K562 (cell line): ENCODE results near the gene RNASE8. TPM values are rescaled to one million over a fixed set of nuclear protein-coding genes. Genes with fewer than 3 reads are reported as not detected.

ENCODE experiments used
- BACH1 ChIP-seq: fragments of 200-800 bp; sonication (Bioruptor generic); IDR thresholded peaks from 2 replicates; pipeline ENCODE4 v1.6.1; 2016; ENCODE audit warnings: missing genetic modification characterization, missing compliant biosample characterization
- CBX5 ChIP-seq: IDR thresholded peaks from 2 replicates; pipeline ENCODE4 v1.6.1; 2014; ENCODE audit warnings: low read depth, borderline replicate concordance
- ETV5 ChIP-seq: sonication (generic); formaldehyde crosslinking; IDR thresholded peaks from 2 replicates; pipeline ENCODE4 v1.4.0; 2020; ENCODE audit warnings: low read depth, mild to moderate bottlenecking, missing genetic modification reagents
- FOSL1 ChIP-seq: fragments of 200-800 bp; sonication (Bioruptor generic); conservative IDR thresholded peaks from 2 replicates; pipeline ENCODE4 v1.6.1; 2016; ENCODE audit warnings: missing genetic modification characterization, missing compliant biosample characterization
- GATAD2A ChIP-seq: fragments of 450-650 bp; IDR thresholded peaks from 2 replicates; pipeline ENCODE4 v1.6.1; 2017
- GTF2A2 ChIP-seq: IDR thresholded peaks from 2 replicates; pipeline ENCODE4 v1.6.1; 2016; ENCODE audit warnings: mild to moderate bottlenecking, missing genetic modification characterization, missing compliant biosample characterization
- ILK ChIP-seq: fragments of 450-650 bp; IDR thresholded peaks from 2 replicates; pipeline ENCODE4 v1.6.1; 2016; ENCODE audit warnings: missing genetic modification characterization, low read depth, mild to moderate bottlenecking, missing compliant biosample characterization, moderate library complexity, borderline replicate concordance
- LEF1 ChIP-seq: fragments of 450-650 bp; IDR thresholded peaks from 2 replicates; pipeline ENCODE4 v1.6.1; 2016; ENCODE audit warnings: mild to moderate bottlenecking
- RFX1 ChIP-seq: fragments of 450-650 bp; IDR thresholded peaks from 2 replicates; pipeline ENCODE4 v1.6.1; 2016; ENCODE audit warnings: mild to moderate bottlenecking, moderate library complexity
- SIN3B ChIP-seq: fragments of 450-650 bp; IDR thresholded peaks from 2 replicates; pipeline ENCODE4 v1.6.1; 2017; ENCODE audit warnings: low read depth, mild to moderate bottlenecking, moderate library complexity
- TCF3 ChIP-seq: sonication (generic); formaldehyde crosslinking; IDR thresholded peaks from 2 replicates; pipeline ENCODE4 v1.4.0; 2020; ENCODE audit warnings: mild to moderate bottlenecking, missing genetic modification reagents
- TRIM24 ChIP-seq, 2 experiments: fragments of 450-650 bp; IDR thresholded peaks; 2 replicates each; pipeline ENCODE4 v1.6.1; 2016
- TRIM28 ChIP-seq: fragments of 450-650 bp; IDR thresholded peaks from 2 replicates; pipeline ENCODE4 v1.6.1; 2017
- ZFP1 ChIP-seq: fragments of 450-650 bp; formaldehyde crosslinking; IDR thresholded peaks from 2 replicates; pipeline ENCODE4 v1.4.0; 2020; ENCODE audit warnings: mild to moderate bottlenecking, mixed read lengths
- ZFP30 ChIP-seq: fragments of 250-450 bp; sonication (Bioruptor Pico); IDR thresholded peaks from 2 replicates; pipeline ENCODE4 v1.8.0; 2022; ENCODE audit warnings: moderate library complexity, mild to moderate bottlenecking, inconsistent platforms, borderline replicate concordance
- ZFX ChIP-seq: sonication (generic); formaldehyde crosslinking; IDR thresholded peaks from 2 replicates; pipeline ENCODE4 v1.8.0; 2022; ENCODE audit warnings: mild to moderate bottlenecking, missing genetic modification reagents, moderate library complexity
- ZNF316 ChIP-seq: fragments of 450-650 bp; IDR thresholded peaks from 2 replicates; pipeline ENCODE4 v1.6.1; 2016
- ZNF76 ChIP-seq: fragments of 250-450 bp; sonication (Bioruptor Pico); IDR thresholded peaks from 2 replicates; pipeline ENCODE4 v1.4.0; 2020; ENCODE audit warnings: mild to moderate bottlenecking, moderate library complexity, borderline replicate concordance
- polyA plus RNA-seq, 8 experiments: library from polyadenylated mRNA; depleted of rRNA in 4 of 8; stranded (reverse) in 5 of 8; unstranded in 3 of 8; fragments of >200 nt; fragmentation: Nextera tagmentation in 2 of 8; fragmentation: Illumina TruSeq in 1 of 8; extraction: Ambion mirVana in 2 of 8; extraction: Trizol in 1 of 8; gene quantifications; 2 replicates each; pipeline versions ENCODE4 v1.2.1 to v1.2.3, GENCODE V29; 2011 to 2014; ENCODE audit warnings: inconsistent platforms in 1 of 8, missing spikeins in 1 of 8
- total RNA-seq, 7 experiments: library from RNA; depleted of rRNA in 6 of 7; stranded (reverse); fragments of >200 nt in 6 of 7; fragmentation: Illumina TruSeq in 2 of 7; extraction: Trizol in 2 of 7; gene quantifications; 2 replicates each; pipeline versions ENCODE4 v1.2.1 to v1.2.3, GENCODE V29; 2011 to 2021; ENCODE audit warnings: low replicate concordance in 1 of 7
- TF ChIP-seq, protein P1 (sequence below): fragments of 250-450 bp; sonication (Bioruptor Pico); IDR thresholded peaks from 2 replicates; pipeline ENCODE4 v1.8.0; 2022; ENCODE audit warnings: inconsistent platforms, mild to moderate bottlenecking, moderate library complexity, borderline replicate concordance
- TF ChIP-seq, protein P2 (sequence below): sonication (generic); formaldehyde crosslinking; IDR thresholded peaks from 2 replicates; pipeline ENCODE4 v1.8.0; 2022; ENCODE audit warnings: missing genetic modification reagents, mild to moderate bottlenecking, borderline replicate concordance
- TF ChIP-seq, protein P3 (sequence below): fragments of 450-650 bp; IDR thresholded peaks from 2 replicates; pipeline ENCODE4 v1.6.1; 2017; ENCODE audit warnings: antibody characterized with exemption
- TF ChIP-seq, protein P4 (sequence below): fragments of 250-450 bp; sonication (Bioruptor Pico); IDR thresholded peaks from 2 replicates; pipeline ENCODE4 v1.4.0; 2020; ENCODE audit warnings: mild to moderate bottlenecking, moderate library complexity, borderline replicate concordance

Gene RNASE8
- total and polyA plus RNA-seq, 9 of the 15 experiments (the other 6 are each of a cell fraction or from before 2014, with no cell fraction given), result not detected

DNA sequence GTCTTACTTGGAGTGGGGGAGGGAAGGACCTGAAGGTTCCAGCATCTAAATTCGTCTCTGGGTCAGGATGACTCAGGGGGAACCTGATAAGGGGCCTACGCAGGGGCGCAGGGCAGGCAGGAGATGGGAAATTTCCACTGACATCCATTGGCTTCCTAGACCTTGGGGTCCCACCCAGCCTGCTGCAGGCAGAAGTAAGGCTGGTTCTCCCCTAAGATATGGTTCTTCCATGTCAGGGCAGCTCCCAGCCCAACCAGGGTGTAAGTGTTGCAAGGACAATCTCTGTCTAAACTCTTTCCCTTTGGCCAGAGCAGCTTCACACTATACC lies 30.7 kb upstream of the RNASE8 start (continued):
- TF ChIP-seq, protein P1, sequence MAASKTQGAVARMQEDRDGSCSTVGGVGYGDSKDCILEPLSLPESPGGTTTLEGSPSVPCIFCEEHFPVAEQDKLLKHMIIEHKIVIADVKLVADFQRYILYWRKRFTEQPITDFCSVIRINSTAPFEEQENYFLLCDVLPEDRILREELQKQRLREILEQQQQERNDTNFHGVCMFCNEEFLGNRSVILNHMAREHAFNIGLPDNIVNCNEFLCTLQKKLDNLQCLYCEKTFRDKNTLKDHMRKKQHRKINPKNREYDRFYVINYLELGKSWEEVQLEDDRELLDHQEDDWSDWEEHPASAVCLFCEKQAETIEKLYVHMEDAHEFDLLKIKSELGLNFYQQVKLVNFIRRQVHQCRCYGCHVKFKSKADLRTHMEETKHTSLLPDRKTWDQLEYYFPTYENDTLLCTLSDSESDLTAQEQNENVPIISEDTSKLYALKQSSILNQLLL (CRISPR knock-in tag), result no peak
- TF ChIP-seq ZFP1 (CRISPR knock-in tag) (no peak), SIN3B (no peak), CBX5 (no peak), TRIM24 (IDR thresholded peaks at IDR 0.05) (no peak), LEF1 (peak; percentile 63; the same call in 1 of the 2 replicates), GATAD2A (no peak), FOSL1 (tag) (peak; percentile 76), TCF3 (CRISPR knock-in tag) (no peak), ZNF316 (peak; percentile 28; the same call in 1 of the 2 replicates), TRIM28 (no peak), GTF2A2 (tag) (no peak), ZNF76 (no peak), ILK (no peak), RFX1 (no peak), BACH1 (tag) (no peak), ZFP30 (CRISPR knock-in tag) (no peak), ZFX (0 out of 2 replicates have a peak, but pooled peaks have one; percentile 5), ETV5 (CRISPR knock-in tag) (no peak)
- TF ChIP-seq, protein P2, sequence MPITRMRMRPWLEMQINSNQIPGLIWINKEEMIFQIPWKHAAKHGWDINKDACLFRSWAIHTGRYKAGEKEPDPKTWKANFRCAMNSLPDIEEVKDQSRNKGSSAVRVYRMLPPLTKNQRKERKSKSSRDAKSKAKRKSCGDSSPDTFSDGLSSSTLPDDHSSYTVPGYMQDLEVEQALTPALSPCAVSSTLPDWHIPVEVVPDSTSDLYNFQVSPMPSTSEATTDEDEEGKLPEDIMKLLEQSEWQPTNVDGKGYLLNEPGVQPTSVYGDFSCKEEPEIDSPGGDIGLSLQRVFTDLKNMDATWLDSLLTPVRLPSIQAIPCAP (CRISPR knock-in tag), result no peak
- TF ChIP-seq, protein P3, sequence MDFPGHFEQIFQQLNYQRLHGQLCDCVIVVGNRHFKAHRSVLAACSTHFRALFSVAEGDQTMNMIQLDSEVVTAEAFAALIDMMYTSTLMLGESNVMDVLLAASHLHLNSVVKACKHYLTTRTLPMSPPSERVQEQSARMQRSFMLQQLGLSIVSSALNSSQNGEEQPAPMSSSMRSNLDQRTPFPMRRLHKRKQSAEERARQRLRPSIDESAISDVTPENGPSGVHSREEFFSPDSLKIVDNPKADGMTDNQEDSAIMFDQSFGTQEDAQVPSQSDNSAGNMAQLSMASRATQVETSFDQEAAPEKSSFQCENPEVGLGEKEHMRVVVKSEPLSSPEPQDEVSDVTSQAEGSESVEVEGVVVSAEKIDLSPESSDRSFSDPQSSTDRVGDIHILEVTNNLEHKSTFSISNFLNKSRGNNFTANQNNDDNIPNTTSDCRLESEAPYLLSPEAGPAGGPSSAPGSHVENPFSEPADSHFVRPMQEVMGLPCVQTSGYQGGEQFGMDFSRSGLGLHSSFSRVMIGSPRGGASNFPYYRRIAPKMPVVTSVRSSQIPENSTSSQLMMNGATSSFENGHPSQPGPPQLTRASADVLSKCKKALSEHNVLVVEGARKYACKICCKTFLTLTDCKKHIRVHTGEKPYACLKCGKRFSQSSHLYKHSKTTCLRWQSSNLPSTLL, result no peak
- TF ChIP-seq, protein P4, sequence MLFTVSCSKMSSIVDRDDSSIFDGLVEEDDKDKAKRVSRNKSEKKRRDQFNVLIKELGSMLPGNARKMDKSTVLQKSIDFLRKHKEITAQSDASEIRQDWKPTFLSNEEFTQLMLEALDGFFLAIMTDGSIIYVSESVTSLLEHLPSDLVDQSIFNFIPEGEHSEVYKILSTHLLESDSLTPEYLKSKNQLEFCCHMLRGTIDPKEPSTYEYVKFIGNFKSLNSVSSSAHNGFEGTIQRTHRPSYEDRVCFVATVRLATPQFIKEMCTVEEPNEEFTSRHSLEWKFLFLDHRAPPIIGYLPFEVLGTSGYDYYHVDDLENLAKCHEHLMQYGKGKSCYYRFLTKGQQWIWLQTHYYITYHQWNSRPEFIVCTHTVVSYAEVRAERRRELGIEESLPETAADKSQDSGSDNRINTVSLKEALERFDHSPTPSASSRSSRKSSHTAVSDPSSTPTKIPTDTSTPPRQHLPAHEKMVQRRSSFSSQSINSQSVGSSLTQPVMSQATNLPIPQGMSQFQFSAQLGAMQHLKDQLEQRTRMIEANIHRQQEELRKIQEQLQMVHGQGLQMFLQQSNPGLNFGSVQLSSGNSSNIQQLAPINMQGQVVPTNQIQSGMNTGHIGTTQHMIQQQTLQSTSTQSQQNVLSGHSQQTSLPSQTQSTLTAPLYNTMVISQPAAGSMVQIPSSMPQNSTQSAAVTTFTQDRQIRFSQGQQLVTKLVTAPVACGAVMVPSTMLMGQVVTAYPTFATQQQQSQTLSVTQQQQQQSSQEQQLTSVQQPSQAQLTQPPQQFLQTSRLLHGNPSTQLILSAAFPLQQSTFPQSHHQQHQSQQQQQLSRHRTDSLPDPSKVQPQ, result no peak
